NCI-H2171 treated with DMSO at 0.1 percent for 48 hours (cell line): ENCODE results near the gene FAM20B.

Experiments
- DNase-seq: peaks from one replicate; lab custom pipeline; 2025; lab: John Stamatoyannopoulos, UW

FAM20B gene

DNA sequence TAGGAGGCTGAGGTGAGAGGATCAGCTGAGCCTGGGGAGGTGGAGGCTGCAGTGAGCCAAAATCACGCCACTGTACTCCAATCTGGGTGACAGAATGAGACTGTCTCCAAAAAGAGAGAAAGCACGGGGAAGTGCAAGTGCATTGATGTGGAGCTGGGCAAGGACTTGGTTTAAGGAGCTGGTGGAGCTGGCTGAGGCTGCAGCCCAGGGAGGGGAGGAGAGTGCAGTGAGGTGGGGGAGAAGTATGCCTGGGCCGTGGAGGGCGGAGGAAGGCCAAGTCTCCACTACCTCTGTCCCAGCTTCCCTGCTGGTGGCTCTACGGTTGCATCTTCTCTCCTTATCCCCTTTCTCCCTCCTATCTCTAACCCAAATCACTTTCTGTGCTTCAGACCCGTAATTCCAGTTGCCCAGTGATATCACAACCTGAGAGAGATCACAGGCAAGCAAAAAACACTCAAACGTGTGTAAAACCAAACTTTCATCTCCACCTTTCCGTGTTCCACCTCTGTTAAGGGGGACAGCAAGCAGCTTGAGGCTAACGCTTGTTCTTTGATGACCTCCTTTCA lies 67.3 kb downstream of the FAM20B start:
- DNase-seq, result no peak

DNA sequence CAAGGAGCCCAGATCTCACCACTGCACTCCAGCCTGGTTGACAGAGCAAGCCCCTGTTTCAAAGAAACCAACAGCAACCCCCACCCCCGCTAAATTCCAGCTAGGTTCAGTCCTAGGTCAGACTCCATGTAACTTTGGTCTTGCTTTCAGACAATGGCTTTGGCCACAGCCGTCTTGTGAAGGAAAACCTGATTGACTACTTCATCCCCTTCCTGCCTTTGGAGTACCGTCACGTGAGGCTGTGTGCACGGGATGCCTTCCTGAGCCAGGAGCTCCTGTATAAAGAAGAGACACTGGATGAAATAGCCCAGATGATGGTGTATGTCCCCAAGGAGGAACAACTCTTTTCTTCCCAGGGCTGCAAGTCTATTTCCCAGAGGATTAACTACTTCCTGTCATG lies 69.1 kb downstream of the FAM20B start:
- DNase-seq, result no peak

DNA sequence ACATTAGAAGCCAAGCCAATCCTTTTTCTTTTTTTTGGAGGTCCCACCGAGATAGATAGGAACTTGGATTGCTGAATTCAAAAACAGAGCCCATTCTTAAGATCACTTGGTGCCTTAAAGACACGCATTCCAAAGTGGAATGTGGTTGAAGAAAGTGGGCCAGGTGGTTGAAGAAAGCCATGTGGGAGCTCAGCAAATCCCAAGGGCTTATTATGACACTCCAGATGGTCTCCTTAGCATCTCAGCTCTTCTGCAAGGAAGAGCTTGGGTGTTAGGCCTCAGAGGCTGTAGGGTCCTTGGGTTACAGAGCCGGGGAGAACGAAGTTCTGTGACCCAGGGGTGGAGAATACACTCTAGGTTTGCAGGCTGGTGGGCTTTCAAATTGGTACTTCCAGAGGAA lies 69.7 kb downstream of the FAM20B start:
- DNase-seq, result peak; percentile 46

DNA sequence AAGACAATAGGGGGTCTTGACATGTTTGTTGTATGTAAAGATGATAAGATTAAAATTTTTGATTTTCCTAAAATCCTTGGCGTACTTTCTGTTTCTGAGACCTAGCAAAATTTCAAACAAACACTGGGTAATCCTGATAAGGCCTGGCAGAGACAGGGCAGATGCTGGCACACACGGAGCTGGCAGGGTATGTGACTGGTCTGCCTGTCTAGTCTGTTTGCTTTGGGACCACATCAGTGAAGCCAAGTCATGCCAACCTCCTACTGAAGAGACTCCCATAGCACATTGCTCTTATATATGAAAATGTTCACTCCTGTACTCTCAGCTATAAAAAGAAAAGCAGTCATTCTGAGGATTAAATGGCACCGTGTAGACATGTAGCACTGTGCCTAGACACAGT lies 70.2 kb downstream of the FAM20B start:
- no peak for DNase-seq

DNA sequence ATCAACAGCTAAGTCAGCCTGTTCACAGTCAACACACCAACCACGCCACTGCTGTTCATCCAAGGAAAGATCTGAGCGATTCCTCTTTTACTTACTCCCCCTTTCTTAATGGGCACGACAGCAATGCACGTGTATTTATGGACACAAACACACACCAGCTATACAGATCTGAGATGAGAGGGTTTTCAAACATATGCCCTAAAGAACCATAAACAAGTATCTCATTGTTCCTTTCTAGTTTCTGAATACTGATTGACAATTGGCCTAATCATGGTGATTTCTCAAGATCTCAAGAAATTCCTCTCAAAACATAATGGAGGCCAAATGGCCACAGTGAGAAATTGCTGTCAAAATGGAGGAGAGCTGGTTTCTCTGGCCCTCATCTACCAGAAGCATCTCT lies 74.2 kb downstream of the FAM20B start:
- no peak for DNase-seq

DNA sequence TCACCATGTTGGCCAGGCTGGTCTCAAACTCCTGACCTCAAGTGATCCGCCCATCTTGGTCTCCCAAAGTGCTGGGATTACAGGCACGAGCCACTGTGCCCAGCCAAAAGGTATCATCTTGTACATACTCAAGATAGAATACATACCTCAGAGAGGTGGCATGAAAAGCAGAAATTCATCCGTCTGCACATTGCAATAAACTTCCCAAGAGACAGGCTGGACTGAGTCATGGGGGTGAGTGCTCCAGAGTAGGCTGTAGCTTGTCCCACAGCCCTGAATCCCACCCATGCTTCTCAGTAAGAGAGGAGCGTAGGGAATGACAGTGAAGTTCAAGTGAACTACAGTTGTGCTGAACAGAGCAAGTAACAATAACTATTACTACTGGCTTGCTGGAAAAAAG lies 75.9 kb downstream of the FAM20B start:
- DNase-seq, result no peak

DNA sequence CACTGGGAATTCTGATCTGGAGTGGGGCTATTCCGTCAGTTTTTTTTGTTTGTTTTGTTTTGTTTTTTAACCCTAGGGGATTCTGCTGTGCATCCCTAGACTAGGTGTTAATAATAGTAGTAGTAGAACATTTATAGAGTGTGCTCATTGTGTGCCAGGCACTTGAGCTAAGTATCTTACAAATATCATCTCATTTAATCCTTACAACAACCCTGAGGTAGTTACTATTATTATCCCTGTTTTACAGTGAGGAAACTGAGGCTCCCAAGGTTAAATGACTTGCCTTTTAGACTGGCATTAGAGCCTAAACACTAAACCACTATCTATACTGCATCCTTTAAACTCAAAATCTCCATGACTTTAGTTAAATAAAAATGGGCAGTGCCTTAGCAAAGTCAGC lies 78.3 kb downstream of the FAM20B start:
- DNase-seq, result no peak

DNA sequence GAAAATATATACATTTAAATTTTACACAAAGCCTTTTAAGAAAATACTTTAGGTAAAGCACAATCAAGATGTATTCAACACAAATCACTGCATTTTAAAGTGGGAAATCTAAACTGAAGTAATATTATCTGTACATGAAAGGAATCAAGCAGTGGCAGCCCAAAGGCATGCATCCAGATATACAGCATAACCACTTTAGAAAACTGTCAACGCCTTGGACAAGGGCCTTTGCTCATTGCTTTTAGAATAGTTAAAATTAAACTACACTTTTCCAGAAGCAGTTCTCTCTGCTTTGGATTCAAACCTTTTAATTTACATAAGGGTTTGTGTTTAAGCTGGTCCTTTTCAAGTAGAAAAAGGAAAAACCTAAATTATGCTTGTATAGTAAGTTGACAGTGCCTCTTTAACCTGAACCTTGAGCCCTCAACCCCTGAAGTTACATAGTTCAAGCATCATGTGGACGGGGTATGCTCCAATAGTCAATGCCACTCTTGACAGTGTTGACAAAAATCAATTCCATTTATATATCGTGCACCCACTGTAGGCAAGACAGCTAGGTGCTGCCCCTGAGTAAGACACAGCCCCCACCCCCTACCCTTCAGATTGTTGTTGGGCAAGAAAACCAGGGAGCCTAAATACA lies 79.0 kb downstream of the FAM20B start:
- no peak for DNase-seq

DNA sequence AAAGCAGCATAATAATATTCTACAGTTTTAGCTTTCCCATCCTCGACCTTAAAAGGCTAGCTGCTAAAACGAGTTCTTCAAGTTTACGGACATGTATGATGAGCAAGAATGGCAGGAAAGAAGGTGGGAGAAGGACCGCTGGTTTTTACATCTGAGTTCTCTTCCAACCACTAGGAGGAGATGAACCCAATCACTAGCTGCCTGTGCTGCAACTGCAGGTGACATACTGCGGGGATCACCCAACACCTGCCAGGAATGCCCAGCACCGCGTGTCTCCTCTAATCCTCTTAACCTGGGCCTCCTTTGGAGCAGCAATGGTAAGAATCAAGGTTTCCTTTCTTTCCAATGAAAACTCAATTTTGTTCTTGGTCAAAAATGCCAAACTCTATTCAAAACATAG lies 79.7 kb downstream of the FAM20B start:
- DNase-seq, result peak; percentile 39

DNA sequence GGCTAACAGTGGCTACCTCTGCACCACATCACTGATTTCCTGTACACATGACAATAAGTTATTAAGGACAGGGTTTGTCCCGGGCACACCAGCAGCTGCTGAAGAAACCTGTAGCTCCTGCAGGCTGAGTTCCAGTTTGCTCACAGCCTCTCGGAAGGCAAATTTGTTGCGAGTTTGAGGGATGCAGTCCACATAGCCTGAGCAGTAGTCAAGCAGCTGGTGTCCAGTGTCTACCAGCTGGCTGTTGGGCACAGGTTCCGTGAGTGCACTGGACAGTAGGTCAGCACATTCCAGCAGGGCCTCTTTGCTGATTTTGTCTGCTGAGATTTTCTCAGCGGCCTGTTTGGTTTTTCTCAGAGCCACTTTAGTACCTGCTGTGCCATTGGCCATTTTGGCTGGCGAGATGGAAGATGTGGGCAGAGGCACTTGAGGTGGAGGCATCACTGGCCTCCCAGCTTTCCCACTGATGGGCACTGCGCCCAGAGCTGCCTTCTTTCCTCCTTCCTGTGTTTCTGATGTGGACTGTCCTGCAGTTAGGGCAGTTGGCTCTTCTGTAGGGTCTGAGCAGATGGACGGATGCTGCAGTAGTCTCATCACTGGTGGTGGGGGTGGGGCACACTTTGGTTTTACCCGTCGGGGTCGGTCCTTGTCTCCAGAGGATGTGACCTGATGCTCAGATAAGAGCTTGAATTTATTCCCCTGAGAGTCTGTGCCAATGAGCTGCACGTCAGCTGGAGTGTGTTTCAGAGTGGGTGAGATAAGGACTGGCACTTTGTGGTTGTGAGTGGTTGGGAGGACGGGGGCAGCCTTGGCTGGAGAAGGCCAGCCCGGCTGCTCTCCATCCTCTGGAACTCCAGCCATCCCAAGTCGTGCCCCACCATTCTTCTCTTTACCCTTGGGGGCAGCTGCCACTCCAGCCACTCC lies 82.3 kb downstream of the FAM20B start:
- DNase-seq, result no peak

DNA sequence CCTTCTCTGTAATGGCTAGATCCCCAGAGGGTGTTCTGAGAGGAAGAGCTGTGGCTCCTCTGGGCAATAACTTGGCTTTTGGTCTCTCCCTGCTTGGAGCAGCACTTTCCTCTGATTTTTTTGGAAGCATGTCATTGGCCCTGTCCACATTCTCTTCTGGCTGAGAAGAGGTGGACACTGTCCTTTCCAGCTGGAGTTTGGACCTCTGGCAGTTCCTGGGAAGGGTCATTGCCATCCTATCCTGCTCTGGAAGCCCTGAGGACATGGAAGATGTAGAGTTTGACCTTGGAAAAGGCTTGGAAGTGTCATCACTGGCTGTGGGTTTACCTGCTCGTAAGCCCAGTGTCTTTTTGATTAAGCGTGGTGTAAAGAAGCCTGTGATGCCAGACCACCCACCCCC lies 83.0 kb downstream of the FAM20B start:
- no peak for DNase-seq

DNA sequence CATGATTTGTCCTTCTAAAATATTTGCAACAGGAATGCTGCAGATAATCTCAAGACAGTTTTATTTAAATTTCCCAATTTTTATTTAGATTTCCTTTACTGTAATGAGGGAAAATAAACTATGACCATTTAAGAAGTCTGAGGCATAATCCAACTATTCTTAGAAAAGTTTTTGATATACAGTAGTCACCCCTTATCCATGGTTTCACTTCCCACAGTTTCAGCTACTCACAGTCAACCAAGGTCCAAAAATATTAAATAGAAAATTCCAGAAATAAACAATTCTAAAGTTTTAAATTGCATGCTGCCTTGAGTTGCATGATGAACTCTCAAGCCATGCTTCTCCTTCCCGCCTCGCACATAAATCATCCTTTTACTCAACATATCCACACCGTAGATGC lies 89.5 kb downstream of the FAM20B start:
- no peak for DNase-seq

DNA sequence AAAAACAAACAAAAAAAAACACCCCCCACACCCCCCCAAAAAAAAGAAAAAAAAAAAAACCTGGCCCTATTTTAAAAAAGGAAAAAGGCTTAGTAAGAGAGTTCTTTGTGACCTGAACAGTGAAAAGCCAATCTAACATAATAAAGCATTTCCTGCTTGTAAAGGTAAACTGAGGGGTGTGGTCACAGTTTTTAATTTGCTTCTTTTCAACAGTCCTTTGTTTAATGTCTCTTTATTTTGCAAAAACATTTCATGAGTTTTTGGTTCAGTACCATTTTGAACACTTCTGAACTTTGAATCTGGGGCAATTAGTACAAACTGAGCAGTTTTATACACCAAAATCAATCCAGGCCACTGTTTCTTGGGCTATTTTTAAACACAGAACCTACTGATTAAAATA lies 93.8 kb downstream of the FAM20B start:
- DNase-seq, result no peak

DNA sequence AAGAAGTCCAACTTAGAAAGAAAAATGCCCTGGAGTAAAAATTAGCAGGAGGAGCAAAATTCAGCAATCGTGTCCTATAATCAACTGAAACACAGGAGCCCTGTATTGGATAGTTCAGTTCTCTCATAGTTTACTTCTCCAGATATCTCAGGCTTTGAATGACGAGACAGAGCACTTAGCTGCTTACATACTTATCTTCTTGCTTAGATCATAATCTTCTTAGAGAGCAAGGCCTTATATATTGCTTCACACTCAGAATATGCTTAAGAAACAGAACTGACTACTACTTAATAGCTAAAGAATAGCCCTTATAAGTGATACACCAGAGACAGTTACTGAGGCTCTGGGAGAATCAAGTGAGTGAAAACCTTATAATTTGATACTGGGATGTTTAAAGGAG lies 95.0 kb downstream of the FAM20B start:
- DNase-seq, result no peak

DNA sequence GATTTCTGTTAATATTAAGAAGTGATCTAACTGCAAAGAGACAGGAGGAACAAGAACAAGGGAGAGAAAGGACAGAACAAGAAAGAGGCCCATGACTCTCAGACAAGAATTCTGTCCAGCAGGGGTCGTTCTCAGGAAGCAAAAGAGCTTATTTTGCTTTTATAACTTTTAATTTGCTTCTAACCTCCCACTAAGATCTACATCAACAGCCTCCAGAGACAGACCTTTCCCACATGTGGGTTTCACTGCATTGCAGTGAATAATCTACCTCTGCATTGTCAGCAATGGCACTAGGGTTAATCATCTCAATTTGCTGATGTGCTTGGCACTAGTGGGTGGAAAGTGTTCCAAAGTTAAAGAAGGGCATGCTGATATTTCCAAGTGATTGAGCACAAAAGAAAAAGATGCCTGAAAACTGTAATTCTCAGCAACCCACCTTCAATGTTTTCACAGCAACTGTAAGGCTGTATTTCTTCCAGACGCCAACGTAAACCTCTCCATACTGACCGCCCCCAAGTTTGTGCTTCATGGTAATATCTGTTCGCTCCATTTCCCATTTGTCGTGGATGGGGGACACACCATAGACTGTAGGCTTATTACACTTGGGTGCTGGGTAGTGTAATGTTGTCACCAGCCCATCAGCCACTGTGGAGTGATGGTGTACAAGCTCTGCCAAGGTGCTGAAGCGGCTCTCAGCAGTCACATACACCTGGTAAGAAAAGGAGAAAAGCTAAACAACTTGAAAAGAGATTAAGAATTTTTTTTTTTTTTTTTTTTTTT lies 95.7 kb downstream of the FAM20B start:
- DNase-seq, result no peak

DNA sequence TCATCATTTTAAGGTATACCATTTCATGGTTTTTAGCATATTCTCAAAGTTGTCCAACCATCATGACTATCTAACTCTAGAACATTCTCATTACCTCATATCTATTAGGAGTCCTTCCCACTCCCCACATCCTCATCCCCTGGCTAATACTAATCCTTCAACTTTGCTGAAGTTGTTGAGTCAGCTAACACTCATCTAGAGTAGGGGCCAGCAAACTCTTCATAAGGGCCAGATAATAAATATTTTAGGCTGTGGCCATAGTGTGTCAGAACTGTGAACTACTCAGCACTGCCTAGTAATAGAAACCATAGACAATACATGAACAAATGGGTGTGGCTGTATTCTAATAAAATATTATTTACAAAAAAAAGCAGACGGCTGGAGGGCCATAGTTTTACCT lies 99.2 kb downstream of the FAM20B start:
- no peak for DNase-seq
